Fibroblast of skin of back (primary cell): Measurements from ENCODE around the gene OR2F2.

ENCODE experiments used
- DNase-seq: peaks from one replicate; pipeline ENCODE4 v3.0.0-alpha.2; 2013

Gene OR2F2

GRCh38 chr7:143914938-143915652 is 19.9 kb upstream of the OR2F2 start:
- DNase-seq = no peak

GRCh38 chr7:143924851-143925250 is 10.2 kb upstream of the OR2F2 start:
- no peak for DNase-seq

GRCh38 chr7:143929224-143929920 is 5.7 kb upstream of the OR2F2 start:
- DNase-seq = peak; percentile 23

GRCh38 chr7:143931739-143932138 is 3.3 kb upstream of the OR2F2 start:
- DNase-seq = peak; percentile 36

DNA sequence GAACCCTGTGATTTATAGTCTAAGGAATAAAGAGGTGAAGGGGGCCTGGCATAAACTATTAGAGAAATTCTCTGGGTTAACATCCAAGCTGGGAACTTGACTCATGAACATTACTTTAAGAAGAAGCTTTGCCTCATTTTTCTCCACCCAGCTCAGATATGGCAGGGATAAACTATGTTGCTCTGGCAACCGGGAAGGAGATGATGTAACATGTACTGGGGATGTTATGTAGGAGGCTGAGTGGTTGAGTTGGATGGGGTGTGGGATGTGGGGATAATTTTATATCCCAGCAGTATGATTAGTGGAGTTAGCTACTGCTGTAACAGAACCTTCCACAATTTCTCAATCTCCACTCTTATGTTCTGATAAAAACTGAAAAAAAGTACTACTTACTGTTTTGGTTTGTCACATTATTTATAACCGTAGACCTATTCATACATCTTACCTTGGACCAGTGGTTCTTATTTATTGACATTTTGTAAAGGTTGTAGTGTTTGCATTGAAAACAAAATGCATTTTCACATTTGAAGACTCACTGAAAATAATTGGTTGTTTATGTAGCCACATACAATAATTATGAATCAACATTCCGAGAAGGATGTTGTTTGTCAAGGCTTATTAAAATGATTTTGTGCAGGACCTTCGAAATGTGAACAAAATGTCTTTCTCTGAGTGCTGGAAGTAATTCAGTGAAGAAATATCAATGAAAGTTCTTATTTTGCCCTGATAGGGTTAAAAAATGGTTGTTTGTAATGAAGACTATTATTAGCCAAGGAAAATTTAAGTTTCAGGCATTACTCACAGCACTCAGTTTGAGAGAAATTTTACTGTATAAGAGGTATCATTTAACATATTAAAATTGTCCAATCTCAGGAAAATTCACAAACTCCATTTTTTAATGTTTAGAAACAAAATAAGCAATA is 1.3 kb downstream of the OR2F2 start:
- DNase-seq = peak; percentile 87

GRCh38 chr7:143938379-143939243 is 3.6 kb downstream of the OR2F2 start:
- no peak for DNase-seq

- DNase-seq = no peak
These were observed 10.4 kb downstream of the OR2F2 start for GRCh38 chr7:143945423-143945822.

GRCh38 chr7:143947111-143947510 is 12.1 kb downstream of the OR2F2 start:
- no peak for DNase-seq

DNA sequence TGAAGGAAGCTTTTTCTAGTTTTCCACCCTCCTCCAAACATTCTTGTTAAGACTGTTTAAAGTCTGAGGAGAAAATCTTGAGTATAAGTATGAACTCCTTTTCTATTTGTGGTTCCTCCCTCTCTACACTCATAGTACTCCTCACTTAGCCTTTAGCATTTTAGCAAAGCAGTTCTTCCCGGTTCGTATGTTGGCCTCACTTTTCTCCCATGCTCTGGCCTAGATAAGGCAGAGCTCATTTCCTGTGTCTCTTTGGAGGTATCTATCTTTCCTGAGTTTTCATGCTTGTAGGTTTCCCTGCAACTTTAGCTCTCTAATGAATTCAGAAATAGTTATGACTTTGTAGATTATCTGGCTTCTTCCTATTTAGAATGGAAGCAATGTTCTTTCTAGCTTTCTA is 13.7 kb downstream of the OR2F2 start:
- no peak for DNase-seq

- peak; percentile 44 for DNase-seq
These were observed 18.4 kb downstream of the OR2F2 start for GRCh38 chr7:143953421-143953820.

DNA sequence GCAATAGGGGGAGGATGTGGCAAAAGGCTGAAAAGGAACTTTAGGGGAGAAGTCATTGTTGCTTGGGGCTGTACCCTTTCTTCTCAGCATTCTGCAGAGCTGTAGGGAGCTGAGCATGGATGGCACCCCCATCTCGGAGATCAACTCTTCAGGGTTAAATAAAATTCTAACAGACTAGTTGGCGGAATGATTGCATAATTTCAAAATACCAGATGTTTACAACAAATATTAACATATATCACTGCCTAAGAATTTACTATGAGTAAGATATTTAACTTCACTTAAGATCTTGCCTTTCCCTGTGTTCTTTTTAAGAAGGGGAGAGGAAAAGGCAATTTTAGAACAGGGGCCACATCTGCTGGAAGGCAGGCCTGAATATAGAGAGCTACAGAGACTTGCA is 19.1 kb downstream of the OR2F2 start:
- DNase-seq = no peak

DNA sequence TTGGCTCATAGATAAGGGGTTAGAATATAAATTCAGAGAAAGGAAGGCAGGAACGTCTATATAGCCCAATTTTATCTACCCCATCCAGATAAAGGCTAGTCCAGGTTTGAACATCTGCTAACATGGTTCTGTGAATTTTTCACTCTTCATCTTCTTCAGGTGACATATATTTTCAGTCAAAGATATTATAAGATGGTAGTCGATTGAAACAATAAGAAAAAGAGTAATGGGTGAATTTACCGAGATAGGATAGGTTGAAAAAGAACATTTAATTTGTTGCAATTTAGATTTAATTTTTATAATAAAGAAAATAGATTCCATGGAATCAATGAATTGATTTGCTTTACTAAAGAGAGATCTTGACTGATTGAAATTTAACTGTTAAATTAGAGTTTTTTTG is 19.5 kb downstream of the OR2F2 start, which contains the start of gene OR2F1:
TSS of gene OR2F1 (plus strand) at position 301 of the 400 bp plus-strand sequence. CDS start 5,127 bp downstream, outside the sequence.
- DNase-seq = no peak

DNA sequence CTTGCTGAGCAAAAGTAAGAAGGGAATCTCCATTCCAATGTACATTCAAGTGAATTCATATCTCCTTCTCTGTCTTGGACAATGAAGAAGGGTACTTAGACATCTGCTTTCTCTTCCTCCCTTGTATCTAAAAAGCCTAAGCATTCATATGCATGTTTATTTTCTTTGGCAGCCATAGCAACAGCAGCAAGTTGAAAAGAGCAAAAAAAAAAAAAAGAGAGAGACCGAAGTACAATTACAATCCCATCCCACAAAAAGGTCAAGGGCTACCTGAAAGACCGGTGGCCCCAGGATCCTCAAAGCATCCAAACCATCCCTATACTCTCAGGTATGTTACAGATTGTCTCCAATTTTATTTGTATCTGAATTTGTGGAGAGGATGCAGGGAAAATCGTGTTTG is 23.7 kb downstream of the OR2F2 start:
- no peak for DNase-seq

DNA sequence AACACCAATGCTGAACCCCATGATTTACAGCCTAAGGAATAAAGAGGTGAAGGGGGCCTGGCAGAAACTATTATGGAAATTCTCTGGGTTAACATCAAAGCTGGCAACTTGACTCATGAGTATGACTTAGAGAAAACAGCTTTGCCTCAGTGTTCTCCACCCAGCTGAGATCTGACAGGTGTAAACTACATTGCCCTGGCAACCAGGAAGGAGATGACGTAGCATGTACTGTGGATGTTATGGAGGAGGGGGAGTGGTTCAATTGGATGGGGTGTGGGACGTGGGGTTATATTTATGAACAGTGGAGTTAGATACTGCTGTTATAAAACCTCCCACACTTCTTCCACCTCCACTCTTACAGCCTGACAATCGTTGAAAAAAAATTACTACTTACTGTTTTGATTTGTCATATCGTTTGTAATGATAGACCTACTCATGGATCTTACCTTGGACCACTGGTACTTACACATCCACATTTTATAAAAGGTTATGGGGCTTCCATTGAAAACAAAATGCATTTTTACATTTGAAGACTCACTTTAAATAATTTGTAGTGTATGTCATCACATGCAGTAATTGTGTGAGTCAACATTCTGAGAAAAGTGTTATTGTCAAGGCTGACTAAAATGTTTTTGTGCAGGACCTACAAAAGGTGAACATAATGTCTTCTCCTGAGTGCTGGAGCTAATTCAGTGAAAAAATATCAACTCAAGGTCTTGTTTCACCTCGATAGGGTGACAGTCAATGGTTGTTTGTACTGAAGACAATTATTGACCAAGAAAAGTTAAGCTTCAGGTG is 26.0 kb downstream of the OR2F2 start:
- DNase-seq = no peak

DNA sequence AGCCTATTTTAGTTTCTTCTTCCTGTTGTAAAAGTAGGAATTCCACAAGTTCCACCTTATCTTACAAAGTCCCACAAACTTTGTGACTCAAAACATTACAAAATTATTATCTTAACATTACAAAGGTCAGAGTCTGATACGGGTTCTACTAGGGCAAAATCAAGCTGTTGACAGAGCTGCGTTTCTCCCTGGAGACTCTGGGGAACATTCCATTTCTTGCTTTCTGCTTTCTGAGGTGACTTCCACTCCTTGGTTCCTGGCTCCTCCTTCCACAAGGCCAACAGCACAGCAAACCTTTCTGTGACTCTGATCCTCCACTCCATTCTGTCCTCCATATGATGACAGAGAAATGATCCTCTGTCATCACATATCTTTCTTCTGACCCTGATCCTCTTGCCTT is 30.2 kb downstream of the OR2F2 start:
- DNase-seq = no peak

- DNase-seq = no peak
These were observed 32.4 kb downstream of the OR2F2 start for GRCh38 chr7:143967398-143967797.

DNA sequence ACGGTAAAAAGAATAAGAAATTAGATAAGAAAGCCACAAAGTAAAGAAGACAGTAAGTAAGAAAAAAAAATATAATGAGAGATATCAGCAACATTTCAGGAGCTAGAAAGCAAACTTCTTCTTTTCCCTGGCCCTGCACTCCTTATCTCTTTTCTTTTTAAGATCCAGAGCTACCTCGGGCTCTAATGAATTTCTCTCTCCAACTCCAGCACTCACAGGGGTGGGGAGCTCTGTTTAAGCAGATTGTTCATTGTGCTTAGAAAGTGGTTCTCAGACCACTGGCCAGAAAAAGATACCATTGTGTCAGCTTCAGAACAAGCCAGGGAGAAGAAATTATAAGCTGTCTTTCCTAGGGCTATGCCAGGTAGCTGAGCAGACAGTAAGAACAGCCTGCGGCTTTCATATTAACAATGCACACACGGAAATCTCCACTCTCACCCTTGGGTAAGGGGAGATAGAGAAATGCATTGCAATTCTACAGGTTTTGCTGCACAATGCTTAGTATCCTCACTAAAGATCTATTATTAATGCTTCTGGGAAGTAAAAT is 38.9 kb downstream of the OR2F2 start:
- no peak for DNase-seq

- DNase-seq = no peak
These were observed 39.4 kb downstream of the OR2F2 start for GRCh38 chr7:143974459-143974858.

- DNase-seq = no peak
These were observed 40.6 kb downstream of the OR2F2 start for GRCh38 chr7:143975617-143976016.

- no peak for DNase-seq
These were observed 43.6 kb downstream of the OR2F2 start for GRCh38 chr7:143978585-143978984.

GRCh38 chr7:143979359-143979758 is 44.3 kb downstream of the OR2F2 start:
- peak; percentile 87 for DNase-seq
